GM23338 (cell line): ENCODE data around the gene CAPN15. TPM values are rescaled to one million over a fixed set of nuclear protein-coding genes. Genes with fewer than 3 reads are reported as not detected.

ENCODE experiments used
- ATAC-seq: fragments of 200-7000 bp; cut with Tn5 transposase; 3 replicates; pipeline ENCODE4 v1.9.1; 2020
- DNase-seq: peaks from one replicate; pipeline ENCODE4 v3.0.0-alpha.2; 2015; ENCODE audit warnings: low spot score
- H2AFZ ChIP-seq: fragments of 200-600 bp; sonication (generic); 2 replicates; pipeline ENCODE4 v1.8.0; 2016; ENCODE audit warnings: antibody characterized with exemption, mild to moderate bottlenecking, moderate library complexity
- H3F3A ChIP-seq: fragments of 200-600 bp; sonication (generic); replicated peaks from 2 replicates; pipeline ENCODE4 v1.8.0; 2017; ENCODE audit warnings: antibody characterized with exemption, mixed run types, low read depth
- H3K27ac ChIP-seq: fragments of 200-600 bp; sonication (generic); 2 replicates; pipeline ENCODE4 v1.6.1; 2016; ENCODE audit warnings: low read depth
- H3K27me3 ChIP-seq: fragments of 200-600 bp; sonication (generic); 2 replicates; pipeline ENCODE4 v1.8.0; 2016; ENCODE audit warnings: mild to moderate bottlenecking, mixed run types, moderate library complexity; ENCODE audit not compliant: insufficient read depth
- H3K36me3 ChIP-seq: fragments of 200-600 bp; sonication (generic); 2 replicates; pipeline ENCODE4 v1.8.0; 2016; ENCODE audit warnings: mild to moderate bottlenecking; ENCODE audit not compliant: insufficient read depth
- H3K4me1 ChIP-seq: fragments of 200-600 bp; sonication (generic); 2 replicates; pipeline ENCODE4 v1.8.0; 2016; ENCODE audit warnings: mild to moderate bottlenecking, moderate library complexity; ENCODE audit not compliant: insufficient read depth
- H3K4me2 ChIP-seq: fragments of 200-600 bp; sonication (generic); 2 replicates; pipeline ENCODE4 v1.7.1; 2017; ENCODE audit warnings: mixed run types
- H3K4me3 ChIP-seq: fragments of 200-600 bp; sonication (generic); 2 replicates; pipeline ENCODE4 v1.6.1; 2016; ENCODE audit warnings: mixed run types
- H3K79me2 ChIP-seq: fragments of 200-600 bp; sonication (generic); replicated peaks from 2 replicates; pipeline ENCODE4 v1.8.0; 2017; ENCODE audit warnings: mild to moderate bottlenecking; ENCODE audit not compliant: insufficient read depth
- H3K9me2 ChIP-seq: fragments of 200-600 bp; sonication (generic); 2 replicates; pipeline ENCODE4 v1.8.0; 2017; ENCODE audit not compliant: insufficient read depth
- H4K20me1 ChIP-seq: fragments of 200-600 bp; sonication (generic); replicated peaks from 2 replicates; pipeline ENCODE4 v1.8.0; 2017; ENCODE audit warnings: mild to moderate bottlenecking; ENCODE audit not compliant: insufficient read depth
- H3K27ac Mint-ChIP-seq: 2 replicates; pipeline ENCODE4 v1.8.0; 2020; ENCODE audit warnings: inconsistent platforms, mild to moderate bottlenecking, moderate library complexity, mixed read lengths
- H3K27me3 Mint-ChIP-seq: 3 replicates; pipeline ENCODE4 v1.8.0; 2022; ENCODE audit warnings: low read depth, mild to moderate bottlenecking, moderate library complexity, mixed read lengths, inconsistent platforms; ENCODE audit not compliant: insufficient read depth, poor library complexity
- H3K36me3 Mint-ChIP-seq: 3 replicates; pipeline ENCODE4 v1.8.0; 2021; ENCODE audit warnings: low read depth, mild to moderate bottlenecking, inconsistent platforms, moderate library complexity, mixed read lengths
- H3K4me1 Mint-ChIP-seq: 3 replicates; pipeline ENCODE4 v1.8.0; 2020; ENCODE audit warnings: mild to moderate bottlenecking, inconsistent platforms, mixed read lengths
- H3K4me3 Mint-ChIP-seq: 3 replicates; pipeline ENCODE4 v1.8.0; 2021; ENCODE audit warnings: moderate library complexity, mild to moderate bottlenecking, inconsistent platforms, mixed read lengths
- H3K9me3 Mint-ChIP-seq: 3 replicates; pipeline ENCODE4 v1.8.0; 2020; ENCODE audit warnings: moderate library complexity, mild to moderate bottlenecking, inconsistent platforms, mixed read lengths
- REST ChIP-seq: IDR thresholded peaks from one replicate; pipeline ENCODE4 v1.6.1; 2018; ENCODE audit warnings: antibody characterized with exemption; ENCODE audit not compliant: unreplicated experiment
- ZNF462 ChIP-seq: fragments of 250-450 bp; sonication (Bioruptor Pico); IDR thresholded peaks from 2 replicates; pipeline ENCODE4 v1.5.0; 2020; ENCODE audit warnings: mild to moderate bottlenecking, moderate library complexity
- polyA plus RNA-seq: library from polyadenylated mRNA; unstranded; fragments of >200 nt; fragmentation: Nextera tagmentation; extraction: Ambion mirVana; gene quantifications from 2 replicates; pipeline ENCODE4 v1.2.1, GENCODE V29; 2016
- total RNA-seq: library from RNA; depleted of rRNA; stranded (reverse); fragments of >200 nt; shearing (Covaris generic); gene quantifications from 2 replicates; pipeline ENCODE4 v1.2.3, GENCODE V29; 2014

CAPN15 gene
- total and polyA plus RNA-seq, 2 experiments from 2014 or later, result 27.3 to 164 TPM

- Histone ChIP-seq H4K20me1 (peaks cover 6% of the 10 kb centered on the region), H3K27ac (no peak overlapping the region), H3K4me2 (peak overlapping the region; percentile 74; the same call in 1 of the 2 replicates), H3K9me2 (no peaks in the 10 kb centered on the region), H3K79me2 (peaks cover 3% of the 10 kb centered on the region), H3K36me3 (no peaks in the 10 kb centered on the region), H3F3A (peaks cover 10% of the 10 kb centered on the region; the same call in 1 of the 2 replicates), H3K27me3 (peaks cover 26% of the 10 kb centered on the region), H2AFZ (no peak overlapping the region), H3K4me1 (peaks cover 5% of the 10 kb centered on the region; the same call in 1 of the 2 replicates), H3K4me3 (no peak overlapping the region)
- peaks cover 18% of the 10 kb centered on the region for H3K27me3 Mint-ChIP-seq
- ATAC-seq, result peak; percentile 10
- no peak overlapping the region for H3K27ac Mint-ChIP-seq
- TF ChIP-seq ZNF462 (no peak), REST (no peak)
- no peak overlapping the region for H3K4me3 Mint-ChIP-seq
- H3K4me1 Mint-ChIP-seq, result peaks cover 7% of the 10 kb centered on the region
- DNase-seq, result peak; percentile 45
- no peaks in the 10 kb centered on the region; the same call in 2 of the 3 replicates for H3K9me3 Mint-ChIP-seq
- no peaks in the 10 kb centered on the region for H3K36me3 Mint-ChIP-seq
Observed at GRCh38 chr16:582614-583331, 55.3 kb downstream of the CAPN15 start.
